ENCODE results near the gene GDF2.

The GDF2 gene

GRCh38 chr10:47288236-47288635 lies 34.0 kb upstream of the GDF2 start:
- H3K27me3 Mint-ChIP-seq (ENCODE audit: low read depth, poor library complexity) = peaks cover 51% of the 10 kb centered on the region
- no peak for DNase-seq
- no peak for TF ChIP-seq CTCF (IDR thresholded peaks at IDR 0.05)
- no peak overlapping the region for H3K27ac Mint-ChIP-seq
- peaks cover 9% of the 10 kb centered on the region for H3K4me1 Mint-ChIP-seq
- no peaks in the 10 kb centered on the region for H3K9me3 Mint-ChIP-seq
- no peaks in the 10 kb centered on the region for H3K36me3 Mint-ChIP-seq (ENCODE audit: low read depth)
- no peak overlapping the region for H3K4me3 Mint-ChIP-seq

GRCh38 chr10:47288916-47289495 lies 33.2 kb upstream of the GDF2 start:
- DNase-seq = no peak
- peaks cover 9% of the 10 kb centered on the region for H3K4me1 Mint-ChIP-seq
- H3K9me3 Mint-ChIP-seq = no peaks in the 10 kb centered on the region
- H3K27me3 Mint-ChIP-seq (ENCODE audit: low read depth, poor library complexity) = peaks cover 55% of the 10 kb centered on the region
- no peak overlapping the region for H3K4me3 Mint-ChIP-seq
- no peaks in the 10 kb centered on the region for H3K36me3 Mint-ChIP-seq (ENCODE audit: low read depth)
- no peak overlapping the region for H3K27ac Mint-ChIP-seq
- TF ChIP-seq CTCF (IDR thresholded peaks at IDR 0.05) = no peak

- Mint-ChIP-seq H3K9me3 (no peaks in the 10 kb centered on the region), H3K27me3 (ENCODE audit: low read depth, poor library complexity) (peaks cover 50% of the 10 kb centered on the region), H3K4me1 (peaks cover 9% of the 10 kb centered on the region), H3K36me3 (ENCODE audit: low read depth) (no peaks in the 10 kb centered on the region), H3K27ac (no peak overlapping the region), H3K4me3 (no peak overlapping the region)
- no peak for DNase-seq
- TF ChIP-seq CTCF (IDR thresholded peaks at IDR 0.05) = no peak
These were observed 32.3 kb upstream of the GDF2 start for GRCh38 chr10:47289921-47290320.

GRCh38 chr10:47290338-47290737 lies 31.9 kb upstream of the GDF2 start:
- H3K27me3 Mint-ChIP-seq (ENCODE audit: low read depth, poor library complexity) = peaks cover 53% of the 10 kb centered on the region
- H3K9me3 Mint-ChIP-seq = no peaks in the 10 kb centered on the region
- no peak for DNase-seq
- H3K27ac Mint-ChIP-seq = no peak overlapping the region
- TF ChIP-seq CTCF (IDR thresholded peaks at IDR 0.05) = no peak
- peaks cover 12% of the 10 kb centered on the region for H3K4me1 Mint-ChIP-seq
- no peak overlapping the region for H3K4me3 Mint-ChIP-seq
- no peaks in the 10 kb centered on the region for H3K36me3 Mint-ChIP-seq (ENCODE audit: low read depth)

GRCh38 chr10:47291682-47292081 lies 30.6 kb upstream of the GDF2 start:
- no peak overlapping the region for H3K27ac Mint-ChIP-seq
- no peak for DNase-seq
- peaks cover 54% of the 10 kb centered on the region for H3K27me3 Mint-ChIP-seq (ENCODE audit: low read depth, poor library complexity)
- no peak overlapping the region for H3K4me3 Mint-ChIP-seq
- no peak for TF ChIP-seq CTCF (IDR thresholded peaks at IDR 0.05)
- no peaks in the 10 kb centered on the region for H3K36me3 Mint-ChIP-seq (ENCODE audit: low read depth)
- peaks cover 18% of the 10 kb centered on the region for H3K4me1 Mint-ChIP-seq
- no peaks in the 10 kb centered on the region for H3K9me3 Mint-ChIP-seq

GRCh38 chr10:47294057-47294456 lies 28.2 kb upstream of the GDF2 start:
- H3K4me1 Mint-ChIP-seq = peaks cover 32% of the 10 kb centered on the region
- no peaks in the 10 kb centered on the region for H3K36me3 Mint-ChIP-seq (ENCODE audit: low read depth)

More at GRCh38 chr10:47294057-47294456, 28.2 kb upstream of the GDF2 start:
- Mint-ChIP-seq H3K9me3 (no peaks in the 10 kb centered on the region), H3K4me3 (no peak overlapping the region), H3K27me3 (ENCODE audit: low read depth, poor library complexity) (peaks cover 64% of the 10 kb centered on the region), H3K27ac (no peak overlapping the region)
- TF ChIP-seq CTCF (IDR thresholded peaks at IDR 0.05) = no peak
- DNase-seq = no peak
